LNCAP (cell line): ENCODE results near the gene SAA1.

Source experiments
- CTCF ChIP-seq: fragments of 450-650 bp; IDR thresholded peaks from 2 replicates; pipeline ENCODE4 v1.5.1; 2017; ENCODE audit warnings: mild to moderate bottlenecking

SAA1 gene

GRCh38 chr11:18310800-18311340 lies 44.8 kb downstream of the SAA1 start:
- TF ChIP-seq CTCF, result no peak

- TF ChIP-seq CTCF, result no peak
Measured at GRCh38 chr11:18312012-18312411, 45.9 kb downstream of the SAA1 start.

- no peak for TF ChIP-seq CTCF
Measured at GRCh38 chr11:18312663-18313420, 46.8 kb downstream of the SAA1 start.

GRCh38 chr11:18313965-18314763 lies 48.1 kb downstream of the SAA1 start:
- TF ChIP-seq CTCF, result no peak

GRCh38 chr11:18314784-18315523 lies 48.9 kb downstream of the SAA1 start:
- TF ChIP-seq CTCF, result no peak

GRCh38 chr11:18315893-18316292 lies 49.8 kb downstream of the SAA1 start:
- TF ChIP-seq CTCF, result no peak

GRCh38 chr11:18317551-18317950 lies 51.5 kb downstream of the SAA1 start:
- TF ChIP-seq CTCF, result no peak
